ENCODE data around the gene CAP2.

DNA sequence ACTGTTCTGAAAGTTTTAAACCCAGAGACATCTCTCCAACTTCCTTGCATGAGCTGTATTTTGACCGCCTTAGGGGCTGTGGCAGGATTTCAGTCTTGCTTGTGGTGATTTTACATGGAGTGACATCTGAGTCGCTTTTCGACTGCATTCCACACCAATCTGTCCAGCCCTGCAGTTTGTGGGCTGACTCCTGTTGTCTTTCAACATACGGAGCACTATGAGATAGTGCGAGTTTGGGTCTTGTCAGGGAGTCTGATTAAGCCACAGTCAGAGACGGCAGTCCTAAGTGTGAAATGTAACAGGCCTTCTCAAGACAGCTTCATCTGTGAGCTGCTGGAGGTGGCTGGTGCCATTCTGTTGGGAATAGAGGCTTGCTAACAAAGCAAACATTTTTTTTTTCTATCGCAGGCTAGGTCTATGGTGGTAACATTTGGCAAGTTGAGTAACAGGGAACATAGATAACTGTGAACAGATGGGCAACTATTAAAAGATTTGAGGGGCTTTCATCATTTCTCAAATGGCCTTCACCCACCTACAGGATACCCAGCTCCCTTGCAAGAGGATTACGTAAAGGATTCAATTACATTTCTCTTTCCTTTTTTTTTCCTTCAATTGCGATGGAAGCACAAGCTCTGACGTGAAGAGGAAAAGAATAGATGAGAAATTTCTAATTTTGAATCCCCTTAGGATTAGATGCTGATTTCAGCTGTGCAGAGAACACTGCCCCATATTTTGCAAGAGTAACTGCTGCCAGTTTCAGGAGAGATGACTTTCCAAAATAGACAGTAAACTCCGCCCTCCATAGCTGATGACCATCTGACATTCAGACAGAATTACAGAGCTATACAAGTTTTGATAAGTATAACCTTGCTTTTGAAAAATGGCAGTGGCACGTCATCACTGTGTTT, 25.1 kb downstream of the CAP2 start:
- TF ChIP-seq, protein P1, sequence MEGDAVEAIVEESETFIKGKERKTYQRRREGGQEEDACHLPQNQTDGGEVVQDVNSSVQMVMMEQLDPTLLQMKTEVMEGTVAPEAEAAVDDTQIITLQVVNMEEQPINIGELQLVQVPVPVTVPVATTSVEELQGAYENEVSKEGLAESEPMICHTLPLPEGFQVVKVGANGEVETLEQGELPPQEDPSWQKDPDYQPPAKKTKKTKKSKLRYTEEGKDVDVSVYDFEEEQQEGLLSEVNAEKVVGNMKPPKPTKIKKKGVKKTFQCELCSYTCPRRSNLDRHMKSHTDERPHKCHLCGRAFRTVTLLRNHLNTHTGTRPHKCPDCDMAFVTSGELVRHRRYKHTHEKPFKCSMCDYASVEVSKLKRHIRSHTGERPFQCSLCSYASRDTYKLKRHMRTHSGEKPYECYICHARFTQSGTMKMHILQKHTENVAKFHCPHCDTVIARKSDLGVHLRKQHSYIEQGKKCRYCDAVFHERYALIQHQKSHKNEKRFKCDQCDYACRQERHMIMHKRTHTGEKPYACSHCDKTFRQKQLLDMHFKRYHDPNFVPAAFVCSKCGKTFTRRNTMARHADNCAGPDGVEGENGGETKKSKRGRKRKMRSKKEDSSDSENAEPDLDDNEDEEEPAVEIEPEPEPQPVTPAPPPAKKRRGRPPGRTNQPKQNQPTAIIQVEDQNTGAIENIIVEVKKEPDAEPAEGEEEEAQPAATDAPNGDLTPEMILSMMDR (IDR thresholded peaks at IDR 0.05), result no peak
- TF ChIP-seq POLR2A (IDR thresholded peaks at IDR 0.05) (no peak), POLR2AphosphoS5 (IDR thresholded peaks at IDR 0.05) (no peak)

All from breast epithelium (tissue), 3 donors.